GM18861 (cell line): ENCODE measurements around the gene RASL11A.
"Not testable (repeated sequence)": the region's sequence is repeated elsewhere in the genome, so short reads cannot be mapped to it uniquely, and the experiment has no call there.

ENCODE experiments used
- ATAC-seq: cut with Tn5 transposase; IDR thresholded peaks from one replicate; pipeline ENCODE4 v1.9.1; 2021; ENCODE audit not compliant: unreplicated experiment

The RASL11A gene

DNA sequence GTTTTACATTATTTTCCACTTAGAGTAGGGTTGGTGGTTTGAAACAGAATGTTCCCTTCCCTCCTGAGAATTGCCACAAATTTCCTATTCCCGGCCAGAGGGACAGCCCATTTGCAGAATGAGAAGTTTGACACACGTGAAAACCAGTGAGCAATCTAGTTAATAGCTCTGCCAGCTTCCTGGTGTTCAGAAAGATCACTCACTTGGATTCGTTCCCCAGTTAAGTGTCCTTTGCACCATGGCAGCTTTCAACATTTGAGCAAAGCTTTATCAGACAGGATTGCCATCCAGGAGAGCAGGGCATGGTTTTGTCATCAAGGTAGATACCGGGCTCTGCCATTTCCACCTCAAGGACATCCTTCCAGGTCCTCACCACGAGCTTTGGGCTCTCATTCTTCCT is 28.2 kb downstream of the RASL11A start:
- ATAC-seq: no peak

DNA sequence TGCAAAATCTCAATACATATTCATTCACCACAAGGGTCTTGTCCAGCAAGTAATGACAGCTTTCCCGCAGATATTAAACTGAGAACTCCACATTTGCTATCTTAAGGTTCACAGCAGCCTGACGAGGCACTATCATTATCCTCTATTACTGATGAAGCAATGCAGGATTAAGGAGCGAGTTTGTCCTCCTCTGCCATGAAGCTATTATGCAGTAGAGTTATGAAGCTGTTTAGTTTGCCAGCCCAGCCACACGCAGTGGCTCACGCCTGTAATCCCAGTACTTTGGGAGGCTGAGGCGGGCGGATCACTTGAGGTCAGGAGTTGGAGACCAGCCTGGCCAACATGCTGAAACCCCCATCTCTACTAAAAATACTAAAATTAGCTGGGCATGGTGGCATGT is 29.8 kb downstream of the RASL11A start:
- ATAC-seq: not testable (repeated sequence)

DNA sequence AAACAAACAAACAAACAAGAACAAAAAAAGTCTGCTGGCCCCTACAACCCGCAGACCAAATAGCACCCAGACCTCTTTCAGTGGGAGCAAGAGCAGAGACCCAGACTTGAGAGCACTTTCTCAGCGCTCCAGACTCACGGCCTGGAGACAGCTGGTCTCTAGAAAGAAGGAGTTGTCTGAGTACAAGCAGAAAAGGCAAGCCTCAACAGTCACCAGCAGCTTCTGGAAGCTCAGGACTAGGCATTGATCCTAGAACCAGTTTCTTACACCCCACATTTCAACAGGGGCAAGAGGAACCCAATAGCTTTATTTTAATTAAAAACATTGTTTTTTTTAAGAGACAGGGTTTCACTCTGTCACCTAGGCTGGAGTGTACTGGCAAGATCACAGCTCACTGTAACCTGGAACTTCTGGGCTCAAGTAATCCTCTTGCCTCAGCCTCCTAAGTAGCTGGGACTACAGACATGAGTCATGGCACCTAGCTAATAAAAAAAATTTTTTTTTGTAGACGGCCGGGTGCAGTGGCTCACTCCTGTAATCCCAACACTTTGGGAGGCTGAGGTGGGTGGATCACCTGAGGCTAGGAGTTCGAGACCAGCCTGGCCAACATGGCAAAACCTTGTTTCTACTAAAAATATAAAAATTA is 30.4 kb downstream of the RASL11A start:
- ATAC-seq: no peak

DNA sequence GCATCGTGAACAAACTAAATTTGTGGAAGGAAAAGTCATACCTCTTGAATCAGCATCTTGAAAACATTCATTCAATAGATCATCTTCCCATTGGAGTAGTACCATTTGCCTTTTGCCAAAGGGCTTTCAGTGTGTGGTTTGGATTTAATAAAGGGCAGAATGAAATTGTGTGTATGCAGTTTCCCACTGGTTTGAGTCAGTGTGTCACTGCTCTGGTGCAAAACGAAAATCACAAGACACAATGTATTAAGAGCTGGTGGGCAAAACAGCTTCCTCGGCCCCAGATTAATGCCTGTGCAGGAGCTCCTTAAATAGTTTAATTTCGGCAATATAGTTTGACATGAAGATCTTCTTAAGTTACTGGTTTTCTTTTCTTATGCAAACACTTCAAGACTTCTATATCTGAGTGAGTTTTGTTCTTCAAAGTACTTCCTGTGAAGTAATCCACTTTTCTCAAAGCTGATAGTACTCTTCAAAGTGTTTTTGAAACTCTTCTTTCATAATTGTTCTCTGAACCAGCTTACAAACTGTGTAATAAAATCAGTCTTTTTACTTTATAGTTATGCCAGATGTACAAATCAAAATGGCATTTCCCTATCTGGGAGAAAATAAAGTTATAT is 32.1 kb downstream of the RASL11A start:
- ATAC-seq: no peak

DNA sequence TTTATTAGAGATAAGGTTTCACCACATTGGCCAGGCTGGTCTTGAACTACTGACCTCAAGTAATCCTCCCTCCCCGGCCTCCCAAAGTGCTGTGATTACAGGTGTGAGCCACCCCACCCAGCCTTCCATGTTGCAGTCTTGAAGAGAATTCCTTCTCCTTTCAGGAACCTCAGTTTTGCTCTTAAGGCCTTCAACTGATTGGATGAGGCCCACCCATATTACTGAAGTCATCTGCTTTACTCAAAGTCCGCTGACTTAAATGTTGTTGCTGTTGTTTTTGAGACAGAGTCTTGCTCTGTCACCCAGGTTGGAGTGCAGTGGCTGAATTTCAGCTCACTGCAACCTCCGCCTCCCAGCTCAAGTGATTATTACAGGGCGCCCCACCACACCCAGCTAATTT is 33.5 kb downstream of the RASL11A start:
- no peak for ATAC-seq

DNA sequence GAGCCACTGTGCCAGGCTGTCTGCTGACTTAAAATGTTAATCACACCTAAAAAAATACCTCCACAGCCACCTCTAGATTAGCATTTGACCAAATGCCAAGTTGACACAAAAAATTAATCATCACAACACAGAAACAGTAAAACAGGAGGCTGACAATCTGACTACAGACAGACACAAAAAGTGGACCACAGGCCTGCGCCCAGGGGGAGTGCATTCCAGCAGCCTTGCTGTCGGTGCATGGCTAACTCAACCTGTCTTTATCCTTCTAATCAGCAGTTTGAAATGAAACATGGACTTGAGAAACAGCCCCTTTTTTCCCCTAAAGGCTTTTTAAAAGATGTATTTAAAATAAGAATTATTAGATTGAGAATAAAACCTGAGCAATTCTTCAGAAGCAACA is 34.0 kb downstream of the RASL11A start:
- no peak for ATAC-seq

DNA sequence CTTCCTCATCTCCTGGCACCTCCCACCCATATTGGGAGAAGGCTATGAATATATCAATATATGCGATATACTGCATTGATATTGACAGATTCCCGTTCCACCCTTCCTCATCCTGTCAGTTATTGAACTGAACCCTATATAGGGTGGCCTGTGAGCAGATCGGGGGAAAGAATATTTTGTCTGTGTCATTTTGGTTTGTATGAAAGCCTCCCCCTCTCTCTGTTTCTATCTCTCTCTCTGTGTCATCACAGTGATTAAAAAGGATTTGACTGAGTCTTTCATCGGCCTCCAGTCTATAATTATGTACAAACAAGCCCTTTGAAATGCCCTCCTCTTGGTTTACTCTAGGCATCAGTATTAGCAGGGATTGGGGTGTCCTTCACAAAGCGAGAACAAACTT is 35.7 kb downstream of the RASL11A start:
- ATAC-seq: no peak

DNA sequence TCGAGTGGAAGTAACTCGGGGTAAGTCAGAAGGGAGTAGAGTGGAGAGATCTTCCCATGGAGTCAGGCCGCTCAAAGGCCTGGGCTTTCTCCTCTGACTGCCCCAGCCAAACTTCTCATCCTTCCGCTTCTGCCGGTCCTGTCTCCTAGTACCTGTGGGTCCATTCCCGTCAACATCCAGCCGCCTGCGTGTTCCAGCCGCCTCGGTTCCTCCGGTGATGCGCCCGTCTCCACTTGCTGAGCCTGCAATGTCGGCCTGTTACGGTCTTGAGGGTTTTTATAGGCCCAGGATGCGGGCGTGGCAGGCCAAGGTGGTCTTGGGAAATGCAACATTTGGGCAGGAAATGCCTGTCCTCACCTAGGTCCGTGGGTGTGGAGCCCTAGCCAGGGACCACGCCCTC is 38.3 kb downstream of the RASL11A start:
- no peak for ATAC-seq

DNA sequence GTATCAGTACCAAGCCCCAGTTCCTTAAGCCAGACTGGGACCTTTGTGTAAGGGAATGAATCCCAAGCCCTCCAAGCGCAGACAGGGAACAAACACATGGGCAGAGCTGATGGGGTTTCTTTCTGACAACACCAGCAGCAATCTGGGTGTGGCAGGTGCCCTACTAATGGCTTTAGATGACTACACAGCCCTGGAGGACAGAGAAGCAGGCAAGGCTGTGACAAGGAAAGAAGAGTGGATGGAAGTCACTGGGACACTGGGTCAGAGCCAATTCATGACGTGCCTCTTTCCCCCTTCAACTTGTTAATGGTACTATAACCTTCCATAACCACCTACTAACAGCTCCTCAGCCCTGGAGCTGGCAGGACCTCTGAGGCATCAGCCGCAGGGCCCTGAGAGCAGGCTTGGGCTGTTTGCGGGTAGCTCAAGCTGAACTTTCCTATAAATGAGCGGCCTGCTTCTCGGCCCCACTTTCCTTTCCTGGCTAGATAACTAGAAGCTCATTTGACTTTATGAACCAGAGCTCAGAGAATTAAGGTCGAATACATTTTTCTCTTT is 38.9 kb downstream of the RASL11A start:
- no peak for ATAC-seq

DNA sequence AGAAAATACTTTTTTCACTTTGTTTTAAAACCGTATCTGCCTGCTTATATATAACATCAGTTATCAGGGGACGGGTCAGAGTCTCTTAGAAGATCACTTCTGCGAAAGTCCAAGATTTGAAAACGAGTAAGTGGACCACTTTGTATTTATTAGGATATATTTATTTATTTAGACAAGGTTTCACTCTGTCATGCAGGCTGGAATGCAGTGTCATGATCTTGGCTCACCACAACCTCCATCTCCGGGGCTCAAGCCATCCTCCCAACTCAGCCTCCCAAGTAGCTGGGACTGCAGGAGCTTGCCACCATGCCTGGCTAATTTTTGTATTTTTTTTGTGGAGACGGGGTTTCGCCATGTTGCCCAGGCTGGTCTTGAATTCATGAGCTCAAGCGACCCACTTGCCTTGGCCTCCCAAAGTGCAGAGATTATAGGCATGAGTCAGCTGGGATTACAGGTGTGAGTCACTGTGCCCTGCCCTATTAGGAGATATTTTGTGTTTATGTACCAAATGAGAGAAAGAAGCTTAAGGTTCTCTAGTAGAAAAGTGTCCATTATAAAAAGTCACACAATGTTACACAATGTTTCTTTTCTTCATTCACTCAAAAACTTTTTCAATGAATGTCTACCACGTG is 39.5 kb downstream of the RASL11A start:
- no peak for ATAC-seq

DNA sequence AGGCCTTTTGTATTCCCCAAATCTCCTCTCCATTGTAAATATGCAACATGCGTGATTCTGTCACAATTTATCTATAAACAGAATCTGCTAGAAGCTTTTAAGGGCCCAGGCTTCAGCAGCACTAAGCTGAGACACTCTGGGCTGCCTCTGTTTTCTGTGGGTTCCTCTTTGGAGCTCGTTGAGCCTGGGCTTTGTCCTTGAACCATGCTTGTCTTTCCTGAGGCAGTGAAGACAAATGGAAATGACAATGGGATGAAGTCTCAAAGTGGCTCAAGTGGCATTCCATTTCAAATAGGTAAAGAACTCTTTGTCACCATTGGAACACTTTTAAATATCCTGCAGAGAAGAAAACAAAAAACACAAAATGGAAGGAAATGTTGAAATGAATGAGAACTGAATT is 40.3 kb downstream of the RASL11A start:
- no peak for ATAC-seq

DNA sequence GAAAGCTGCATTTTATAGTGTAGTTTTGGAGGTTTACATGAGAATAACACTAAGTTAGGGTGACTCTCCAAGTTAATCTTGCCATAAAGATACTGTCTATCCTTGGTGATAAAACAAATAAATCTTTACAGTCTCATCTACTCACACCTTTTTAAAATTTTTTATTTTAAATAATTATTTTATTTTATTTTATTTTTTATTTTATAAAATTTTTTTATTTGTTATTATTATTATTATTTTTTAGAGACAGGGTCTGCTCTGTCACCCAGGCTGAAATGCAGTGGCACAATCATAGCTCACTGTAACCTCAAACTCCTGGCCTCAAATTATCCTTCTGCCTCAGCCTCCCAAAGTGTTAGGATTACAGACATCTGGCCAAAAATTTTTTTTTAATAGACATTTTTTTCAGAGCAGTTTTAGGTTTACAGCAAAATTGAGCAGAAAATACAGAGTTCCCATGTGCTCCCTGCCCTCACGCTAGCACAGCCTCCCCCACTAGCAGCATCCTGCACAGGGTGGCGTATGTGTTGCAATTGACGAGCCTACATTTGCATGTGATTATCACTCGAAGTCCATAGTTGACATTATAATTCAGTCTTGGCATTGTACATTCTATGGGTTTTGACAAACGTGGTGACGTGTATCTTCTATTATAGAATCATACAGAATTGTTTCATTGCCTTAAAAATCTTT is 41.0 kb downstream of the RASL11A start:
- ATAC-seq: no peak

DNA sequence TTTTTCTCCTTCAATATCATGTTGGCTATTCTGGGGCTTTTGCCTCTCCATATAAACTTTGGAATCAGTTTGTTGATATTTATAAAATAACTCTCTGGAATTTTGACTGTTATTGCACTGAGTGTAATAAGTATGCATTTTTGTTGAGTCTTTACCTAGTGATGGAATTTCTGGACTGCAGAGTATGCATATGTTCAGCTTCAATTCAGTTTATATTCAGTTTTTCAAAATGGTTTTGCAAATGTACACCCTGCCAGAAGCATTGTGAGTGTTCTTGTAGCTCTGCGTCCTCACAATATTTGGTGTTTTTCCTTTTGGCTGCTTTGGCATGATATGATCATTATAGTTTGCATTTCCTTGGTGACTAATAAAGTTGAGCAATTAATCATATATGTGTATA is 43.1 kb downstream of the RASL11A start:
- ATAC-seq: no peak

DNA sequence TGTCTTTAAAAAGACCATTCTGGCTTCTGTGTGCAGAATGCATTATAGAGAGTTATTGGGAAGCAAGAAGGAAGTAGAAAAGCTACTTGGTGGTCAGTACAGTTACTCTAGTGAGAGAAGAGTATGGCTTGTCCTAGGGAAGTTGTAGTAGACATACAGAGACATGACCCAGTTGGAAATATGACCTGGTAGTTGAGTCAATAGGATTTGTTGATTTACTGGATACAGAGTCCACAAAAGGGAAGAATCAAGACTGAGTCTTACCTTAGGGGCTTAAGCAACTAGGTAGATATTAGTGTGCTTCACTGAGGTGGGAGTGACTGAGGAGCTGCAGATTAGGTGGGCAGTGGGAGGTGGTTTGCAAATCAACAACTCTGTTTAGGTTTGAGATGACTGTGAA is 48.8 kb downstream of the RASL11A start:
- ATAC-seq: no peak

DNA sequence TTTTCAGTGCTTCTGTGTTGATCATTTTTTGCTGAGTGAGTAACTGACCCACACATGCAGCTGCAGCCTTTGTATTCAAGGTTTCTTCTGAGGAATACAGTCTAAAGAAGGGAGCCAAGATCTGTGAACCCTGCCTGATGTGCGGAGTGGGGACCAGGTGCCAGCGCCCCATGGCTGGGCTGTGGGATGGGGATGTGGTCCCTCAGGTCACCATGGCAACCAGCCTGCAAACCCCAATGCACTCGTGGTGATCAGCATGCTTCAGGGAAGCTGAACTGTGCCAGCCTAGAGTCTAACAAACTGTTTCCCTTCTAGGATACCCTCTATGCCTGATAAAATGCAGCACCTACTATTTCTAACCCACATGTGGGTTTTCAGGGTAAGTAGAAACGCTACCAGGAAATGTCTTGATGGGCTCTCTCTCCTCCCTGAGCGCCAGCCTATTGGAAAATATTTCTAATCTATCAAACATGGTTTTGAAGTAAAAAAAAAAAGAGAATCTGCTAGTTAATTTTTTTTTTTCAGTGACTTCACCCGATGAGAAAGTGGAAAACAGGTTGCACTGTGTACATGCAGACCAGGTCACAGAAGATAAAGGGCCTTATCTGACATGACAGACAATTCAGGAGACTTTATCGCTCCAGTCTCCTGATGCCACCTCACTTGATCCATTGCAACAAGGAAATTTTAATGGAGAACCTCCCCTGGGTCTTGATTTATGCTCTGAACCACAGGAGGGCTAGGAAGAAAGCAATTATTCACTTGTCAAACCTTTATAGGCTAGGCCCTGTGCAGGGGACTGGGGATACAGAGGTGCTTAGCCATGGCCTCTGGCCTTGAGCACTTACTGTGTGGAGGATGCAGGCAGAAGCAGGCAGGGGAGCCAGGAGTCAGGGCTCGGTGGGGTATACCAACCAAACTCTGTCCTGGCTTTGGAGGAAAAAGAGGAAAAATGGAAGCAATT is 51.1 kb downstream of the RASL11A start:
- ATAC-seq: no peak

DNA sequence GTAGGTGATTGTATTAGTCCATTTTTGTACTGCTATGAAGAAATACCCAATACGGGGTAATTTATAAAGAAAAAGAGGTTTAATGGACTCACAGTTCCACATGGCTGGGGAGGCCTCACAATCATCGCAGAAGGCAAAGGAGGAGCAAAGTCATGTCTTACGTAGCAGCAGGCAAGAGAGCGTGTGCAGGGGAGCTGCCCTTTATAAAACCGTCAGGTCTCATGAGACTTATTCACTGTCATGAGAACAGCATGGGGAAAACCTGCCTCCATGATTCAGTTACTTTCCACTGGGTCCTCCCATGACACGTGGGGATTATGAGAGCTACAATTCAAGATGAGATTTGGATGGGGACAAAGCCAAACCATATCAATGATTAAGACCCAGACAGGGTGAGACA is 51.8 kb downstream of the RASL11A start:
- not testable (repeated sequence) for ATAC-seq
